GM19467 (cell line): ENCODE measurements around the gene ALPK1.

ENCODE experiments used
- ATAC-seq: cut with Tn5 transposase; IDR thresholded peaks from one replicate; pipeline ENCODE4 v1.9.1; 2021; ENCODE audit warnings: mild to moderate bottlenecking, moderate library complexity; ENCODE audit not compliant: unreplicated experiment

Gene ALPK1

GRCh38 chr4:112377171-112377570, 80.0 kb downstream of the ALPK1 start:
- ATAC-seq: no peak

DNA sequence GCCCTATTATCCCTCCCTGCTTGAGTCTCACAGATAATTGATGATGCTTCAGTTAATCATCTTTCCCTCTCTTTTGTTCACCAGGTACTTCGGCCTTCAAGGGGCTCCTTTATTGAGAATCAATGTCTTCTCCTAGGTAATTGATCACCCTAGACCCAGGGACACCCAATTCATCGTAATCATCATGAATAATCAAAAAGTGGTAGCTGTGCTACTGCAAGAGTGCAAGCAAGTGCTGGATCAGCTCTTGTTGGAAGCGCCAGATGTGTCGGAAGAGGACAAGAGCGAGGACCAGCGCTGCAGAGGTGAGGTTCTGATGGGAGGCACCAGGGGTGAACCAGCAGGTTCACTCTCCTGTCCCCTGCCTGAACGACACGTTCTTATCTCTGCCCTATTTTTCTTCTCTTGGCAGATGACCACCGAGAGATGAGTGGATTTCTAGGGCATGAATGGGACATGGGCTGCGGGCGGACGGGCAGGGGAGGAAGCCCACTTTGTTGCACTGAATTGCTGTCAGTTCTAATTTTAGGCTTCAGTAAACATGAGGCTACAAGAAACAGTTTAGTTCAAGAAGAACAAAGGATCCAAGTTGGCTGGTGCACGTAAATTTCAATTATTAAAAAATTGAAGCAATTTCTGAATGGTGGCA, 80.5 kb downstream of the ALPK1 start:
- ATAC-seq: no peak

- ATAC-seq: no peak
Measured at GRCh38 chr4:112378243-112378620, 81.1 kb downstream of the ALPK1 start.

DNA sequence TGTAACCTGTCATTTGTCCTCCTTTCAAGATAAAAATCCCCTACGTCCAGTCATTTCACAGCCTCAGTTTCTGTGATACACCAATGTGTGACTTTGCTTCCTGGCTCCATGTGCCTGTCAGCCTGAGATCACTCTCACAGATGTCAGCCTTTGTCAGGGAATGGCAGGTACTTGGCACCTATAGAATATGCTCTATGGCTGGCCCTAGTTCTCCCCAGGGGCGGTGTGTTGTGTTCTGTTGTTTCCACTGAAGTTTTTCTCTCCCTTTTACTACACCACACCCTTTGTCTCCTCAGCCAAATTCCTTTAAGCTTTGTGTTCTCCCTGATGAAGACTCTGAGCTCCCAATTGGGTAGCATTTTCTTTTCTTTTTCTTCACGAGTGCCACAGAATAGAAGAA, 81.7 kb downstream of the ALPK1 start:
- ATAC-seq: no peak

DNA sequence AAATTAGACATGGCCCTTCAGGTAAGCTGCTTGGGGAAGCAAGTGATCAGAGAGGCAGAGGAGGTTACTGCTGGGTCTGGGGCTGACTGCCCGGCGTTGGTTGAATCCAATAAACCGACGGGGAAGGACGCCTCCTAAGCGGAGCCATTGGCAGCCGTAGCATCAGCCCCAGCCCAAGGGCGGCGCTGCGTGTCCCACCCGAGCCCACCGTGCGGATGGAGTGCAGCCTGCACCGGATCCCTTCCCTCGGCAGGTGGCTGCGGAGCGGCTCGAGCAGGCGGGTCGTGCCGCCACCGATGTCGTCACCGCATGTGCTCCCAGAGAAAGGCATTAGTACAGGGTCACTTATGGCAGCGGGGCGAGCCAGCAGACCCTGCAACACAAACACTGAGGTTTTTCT, 82.1 kb downstream of the ALPK1 start:
- no peak for ATAC-seq

GRCh38 chr4:112381996-112382692, 85.0 kb downstream of the ALPK1 start:
- ATAC-seq: no peak

DNA sequence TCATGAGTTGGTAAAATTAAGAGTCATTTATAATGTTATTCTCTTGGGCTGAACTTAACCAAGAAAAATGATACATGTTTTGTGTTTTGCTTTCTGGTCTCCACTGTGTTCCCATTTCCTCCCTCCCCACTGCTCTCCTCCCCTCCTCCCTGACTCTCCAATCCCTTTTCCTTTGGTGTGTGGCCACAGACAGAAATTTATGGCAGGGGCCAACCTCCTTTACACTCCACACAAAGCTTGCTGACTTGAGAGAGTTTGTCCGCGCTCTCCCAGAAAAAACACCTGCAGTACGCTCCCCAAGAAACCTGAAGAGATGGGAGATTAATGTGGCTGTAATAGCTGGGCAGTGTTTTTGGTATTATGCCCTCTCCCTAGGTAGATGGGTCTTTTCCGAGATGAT, 88.9 kb downstream of the ALPK1 start:
- ATAC-seq: no peak

GRCh38 chr4:112402098-112402497, 104.9 kb downstream of the ALPK1 start:
- no peak for ATAC-seq

- no peak for ATAC-seq
Measured at GRCh38 chr4:112403101-112403945, 106.2 kb downstream of the ALPK1 start.

- ATAC-seq: no peak
Measured at GRCh38 chr4:112410364-112410763, 113.2 kb downstream of the ALPK1 start.

- no peak for ATAC-seq
Measured at GRCh38 chr4:112410804-112411203, 113.6 kb downstream of the ALPK1 start.

DNA sequence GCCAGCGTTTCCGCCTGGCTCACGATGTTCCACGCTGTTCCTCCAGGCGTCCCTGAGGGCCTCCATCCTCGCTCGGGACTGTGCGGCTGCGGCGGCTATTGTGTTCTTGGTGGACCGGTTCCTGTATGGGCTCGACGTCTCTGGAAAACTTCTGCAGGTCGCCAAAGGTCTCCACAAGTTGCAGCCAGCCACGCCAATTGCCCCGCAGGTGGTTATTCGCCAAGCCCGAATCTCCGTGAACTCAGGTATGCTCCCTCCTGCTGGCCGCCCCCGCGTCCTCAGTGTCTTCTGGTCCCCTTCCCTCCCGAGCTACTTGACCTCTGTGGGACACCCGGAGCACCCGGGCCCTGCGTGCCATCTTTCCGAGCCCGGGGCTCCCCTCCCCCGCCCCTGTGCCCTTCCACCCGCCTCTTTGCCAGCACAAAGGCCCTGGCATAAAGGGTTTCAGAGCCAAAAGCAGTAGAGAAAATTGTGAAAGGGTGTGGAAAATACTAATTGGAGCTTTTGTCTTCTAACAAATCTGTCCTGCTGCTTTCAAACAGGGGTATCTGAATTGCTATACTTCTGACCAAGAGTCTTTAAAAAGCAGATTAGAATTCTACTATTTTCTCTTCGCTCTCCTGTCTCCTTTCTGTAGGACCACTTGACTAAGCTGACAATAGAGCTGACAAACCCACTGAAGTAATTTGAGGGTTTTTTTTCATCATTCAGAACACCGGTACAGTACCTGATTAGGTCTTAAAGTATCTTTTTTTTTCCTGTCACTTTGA, 114.8 kb downstream of the ALPK1 start:
- ATAC-seq: no peak

GRCh38 chr4:112416464-112416863, 119.3 kb downstream of the ALPK1 start:
- no peak for ATAC-seq

- ATAC-seq: no peak
Measured at GRCh38 chr4:112418092-112418491, 120.9 kb downstream of the ALPK1 start.

GRCh38 chr4:112421911-112422310, 124.7 kb downstream of the ALPK1 start:
- ATAC-seq: no peak

GRCh38 chr4:112422644-112423043, 125.5 kb downstream of the ALPK1 start:
- no peak for ATAC-seq

DNA sequence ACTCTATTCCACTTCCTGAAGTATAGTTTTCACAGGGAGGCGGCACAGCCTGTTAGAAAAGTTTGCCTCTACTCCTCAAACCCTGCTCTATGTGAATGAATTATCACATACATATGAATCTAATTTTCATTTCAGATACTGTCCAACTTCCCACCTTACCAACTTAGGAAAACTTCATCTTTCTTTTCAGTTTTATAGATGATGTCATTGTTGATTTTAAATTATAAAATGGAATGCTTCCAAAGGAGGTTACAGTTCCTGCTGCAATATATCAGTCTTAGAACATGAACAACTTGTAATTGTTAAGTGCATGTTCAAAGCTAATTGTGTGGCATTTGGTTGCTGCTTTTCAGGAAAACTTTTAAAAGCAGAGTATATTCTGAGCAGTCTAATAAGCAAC, 126.4 kb downstream of the ALPK1 start:
- no peak for ATAC-seq

- ATAC-seq: no peak
Measured at GRCh38 chr4:112425823-112426222, 128.7 kb downstream of the ALPK1 start.

DNA sequence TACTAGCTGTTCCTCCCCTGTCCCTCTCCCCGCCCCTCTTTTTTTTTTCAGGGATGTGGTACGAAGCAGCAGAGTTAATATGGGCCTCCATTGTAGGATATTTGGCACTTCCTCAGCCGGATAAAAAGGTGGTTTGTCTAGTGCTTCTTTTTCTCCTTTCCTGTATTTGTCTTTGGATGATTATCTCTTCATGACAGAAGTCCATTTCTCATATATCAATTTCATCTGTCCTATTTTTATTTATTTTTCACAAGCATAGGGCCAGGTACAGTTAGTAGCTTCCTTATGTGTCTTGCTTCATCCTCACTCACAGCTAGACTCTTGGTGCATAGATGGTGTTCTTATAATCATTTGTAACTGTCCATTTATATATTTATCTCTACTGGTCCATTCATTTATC, 129.2 kb downstream of the ALPK1 start:
- no peak for ATAC-seq

GRCh38 chr4:112431158-112431557, 134.0 kb downstream of the ALPK1 start:
- no peak for ATAC-seq

- ATAC-seq: no peak
Measured at GRCh38 chr4:112436987-112437386, 139.8 kb downstream of the ALPK1 start.
